ENCODE measurements around the gene MISFA.

GRCh38 chr11:18641677-18642076 lies 42.1 kb downstream of the MISFA start:
- TF ChIP-seq CSDC2 (CRISPR knock-in tag; IDR thresholded peaks at IDR 0.05) (no peak), ZC3H10 (CRISPR knock-in tag; IDR thresholded peaks at IDR 0.05) (no peak), CSRNP3 (CRISPR knock-in tag; IDR thresholded peaks at IDR 0.05) (no peak), ZFP3 (CRISPR knock-in tag; IDR thresholded peaks at IDR 0.05) (no peak), PATZ1 (CRISPR knock-in tag; IDR thresholded peaks at IDR 0.05; ENCODE audit: borderline replicate concordance) (no peak), RARB (CRISPR knock-in tag; IDR thresholded peaks at IDR 0.05) (no peak), ZNF8 (CRISPR knock-in tag; IDR thresholded peaks at IDR 0.05) (no peak), ARNTL (CRISPR knock-in tag; IDR thresholded peaks at IDR 0.05; ENCODE audit: borderline replicate concordance, low read depth) (no peak), ZFP30 (CRISPR knock-in tag; IDR thresholded peaks at IDR 0.05) (no peak), POU6F1 (CRISPR knock-in tag; IDR thresholded peaks at IDR 0.05; ENCODE audit: borderline replicate concordance, low read depth) (no peak), TOX (CRISPR knock-in tag; IDR thresholded peaks at IDR 0.05; ENCODE audit: borderline replicate concordance) (no peak), ESRRG (CRISPR knock-in tag; IDR thresholded peaks at IDR 0.05) (no peak), TCF4 (CRISPR knock-in tag; IDR thresholded peaks at IDR 0.05; ENCODE audit: borderline replicate concordance) (no peak)
